ENCODE results near the gene TRMT61A. TPM values are rescaled to one million over a fixed set of nuclear protein-coding genes. Genes with fewer than 3 reads are reported as not detected.

The TRMT61A gene
- total RNA-seq, 4 donors from 2014 or later: 3.6 to 26.5 (median 8.7) TPM

GRCh38 chr14:103584326-103584915 is 55.4 kb downstream of the TRMT61A start:
- intact Hi-C loops (cut with DNase I; ENCODE audit: low total_unique reads): no loop called here
- Histone ChIP-seq H3K36me3 (no peaks in the 10 kb centered on the region), H3K27me3 (no peaks in the 10 kb centered on the region), H3K9me3 (no peaks in the 10 kb centered on the region), H3K4me3 (no peak overlapping the region), H3K27ac (no peak overlapping the region), H3K4me1 (no peaks in the 10 kb centered on the region)
- TF ChIP-seq POLR2A (IDR thresholded peaks at IDR 0.05) (no peak), CTCF (IDR thresholded peaks at IDR 0.05) (no peak)
- no peak for DNase-seq

Small RNA genes within 50 kb of the gene (small RNA-seq; reads per million reads assigned to genes)
- 2.1 reads per million, percentile 76 among the genes with 10 or more reads in this experiment for gene RNU4-68P
- not detected for gene RNU7-160P

Other genes starting within 250 kb of the TRMT61A start
- gene EIF5, start 195.0 kb upstream of the TRMT61A start, total RNA-seq: 100 to 1,000 TPM in 2 of 4 donors, 10 to 100 TPM in 2; 66.5 to 159 (median 113) TPM
- 100 to 1,000 TPM in 2 of 4 donors, 10 to 100 TPM in 2; 50.7 to 111 (median 89.1) TPM for gene MARK3, start 143.8 kb upstream of the TRMT61A start, total RNA-seq
- 100 to 1,000 TPM in 3 of 4 donors, 10 to 100 TPM in 1; 96.2 to 291 (median 218) TPM for gene CKB, start 6.4 kb upstream of the TRMT61A start, total RNA-seq
- 10 to 100 TPM; 13.8 to 43.6 (median 33.1) TPM for gene BAG5, start 33.5 kb downstream of the TRMT61A start, total RNA-seq
- gene COA8, start 33.8 kb downstream of the TRMT61A start, total RNA-seq: 10 to 100 TPM in 3 of 4 donors, not detected in 1; 26.9 to 51.5 (median 31.6) TPM
- 100 to 1,000 TPM; 130 to 459 (median 285) TPM for gene KLC1, start 100.0 kb downstream of the TRMT61A start, total RNA-seq
- 10 to 100 TPM in 1 of 4 donors, 1 to 10 TPM in 2, under 1 TPM in 1; 0.59 to 14.4 (median 5.2) TPM for gene XRCC3, start 186.3 kb downstream of the TRMT61A start, total RNA-seq
- 100 to 1,000 TPM in 2 of 4 donors, 10 to 100 TPM in 2; 73.2 to 276 (median 103) TPM for gene ZFYVE21, start 186.6 kb downstream of the TRMT61A start, total RNA-seq